Measurements from ENCODE around the gene CLDN14. TPM values are rescaled to one million over a fixed set of nuclear protein-coding genes. Genes with fewer than 3 reads are reported as not detected.

CLDN14 gene
- total RNA-seq, 1 experiment from 2014 or later, result not detected

GRCh38 chr21:36482181-36482580 lies 2.3 kb upstream of the CLDN14 start:
- Histone ChIP-seq H2AK5ac (ENCODE audit: insufficient read length, low read length) (no peak overlapping the region), H3K4me2 (ENCODE audit: insufficient read depth, insufficient read length, low read length) (no peak overlapping the region), H3K27ac (ENCODE audit: insufficient read length, low read depth, low read length) (no peak overlapping the region), H3K23ac (ENCODE audit: insufficient read length, low read depth, low read length) (no peak overlapping the region), H3K18ac (ENCODE audit: insufficient read length, low read depth, low read length) (no peak overlapping the region), H3K4me1 (ENCODE audit: insufficient read depth, low read length) (no peaks in the 10 kb centered on the region), H2BK120ac (ENCODE audit: low read depth, low read length, poor library complexity, severe bottlenecking) (no peak overlapping the region), H3K79me2 (ENCODE audit: insufficient read depth, low read length) (no peaks in the 10 kb centered on the region), H3K14ac (ENCODE audit: insufficient read depth, low read length) (no peak overlapping the region), H3K9me3 (ENCODE audit: control insufficient read depth, low read depth, low read length) (no peaks in the 10 kb centered on the region), H2BK12ac (ENCODE audit: insufficient read length, low read depth, low read length) (no peak overlapping the region), H3K9ac (ENCODE audit: extremely low read depth, insufficient read length, low read length) (no peak overlapping the region), H3K23me2 (ENCODE audit: insufficient read length, low read depth, low read length, poor library complexity, severe bottlenecking) (no peaks in the 10 kb centered on the region), H3K56ac (ENCODE audit: insufficient read length, low read depth, low read length) (no peak overlapping the region), H2BK15ac (ENCODE audit: low read depth, low read length) (no peak overlapping the region), H2BK5ac (ENCODE audit: insufficient read length, low read length) (no peak overlapping the region), H2BK20ac (ENCODE audit: low read depth, low read length, poor library complexity, severe bottlenecking) (no peak overlapping the region), H4K8ac (replicated peaks; ENCODE audit: insufficient read length, low read depth, low read length) (no peak overlapping the region), H3T11ph (ENCODE audit: low read length) (no peak overlapping the region), H4K20me1 (ENCODE audit: control insufficient read depth, insufficient read depth, insufficient read length) (no peaks in the 10 kb centered on the region), H3K79me1 (ENCODE audit: insufficient read depth, low read depth, low read length, poor library complexity, severe bottlenecking) (no peaks in the 10 kb centered on the region), H3K4ac (ENCODE audit: low read depth, low read length) (no peak overlapping the region), H2AFZ (ENCODE audit: low read length) (no peak overlapping the region), H4K91ac (ENCODE audit: insufficient read length, low read depth, low read length) (no peak overlapping the region), H4K5ac (ENCODE audit: insufficient read length, low read depth, low read length) (no peak overlapping the region), H3K27me3 (ENCODE audit: insufficient read depth, low read length) (no peaks in the 10 kb centered on the region)
- H3K36me3 Mint-ChIP-seq (ENCODE audit: insufficient read depth in 1 of 3, low read depth in 3 of 3), result no peaks in the 10 kb centered on the region
- no peaks in the 10 kb centered on the region for H3K9me3 Mint-ChIP-seq
- no CpG with 5 or more reads among the region's 4 CpGs for WGBS (ENCODE audit: extremely low coverage, insufficient read length, low lambda C conversion rate)
- peaks cover 5 to 6% of the 10 kb centered on the region in 2 experiments for H3K4me1 Mint-ChIP-seq
- H3K4me3 Mint-ChIP-seq, result no peak overlapping the region
- TF ChIP-seq, protein P1, sequence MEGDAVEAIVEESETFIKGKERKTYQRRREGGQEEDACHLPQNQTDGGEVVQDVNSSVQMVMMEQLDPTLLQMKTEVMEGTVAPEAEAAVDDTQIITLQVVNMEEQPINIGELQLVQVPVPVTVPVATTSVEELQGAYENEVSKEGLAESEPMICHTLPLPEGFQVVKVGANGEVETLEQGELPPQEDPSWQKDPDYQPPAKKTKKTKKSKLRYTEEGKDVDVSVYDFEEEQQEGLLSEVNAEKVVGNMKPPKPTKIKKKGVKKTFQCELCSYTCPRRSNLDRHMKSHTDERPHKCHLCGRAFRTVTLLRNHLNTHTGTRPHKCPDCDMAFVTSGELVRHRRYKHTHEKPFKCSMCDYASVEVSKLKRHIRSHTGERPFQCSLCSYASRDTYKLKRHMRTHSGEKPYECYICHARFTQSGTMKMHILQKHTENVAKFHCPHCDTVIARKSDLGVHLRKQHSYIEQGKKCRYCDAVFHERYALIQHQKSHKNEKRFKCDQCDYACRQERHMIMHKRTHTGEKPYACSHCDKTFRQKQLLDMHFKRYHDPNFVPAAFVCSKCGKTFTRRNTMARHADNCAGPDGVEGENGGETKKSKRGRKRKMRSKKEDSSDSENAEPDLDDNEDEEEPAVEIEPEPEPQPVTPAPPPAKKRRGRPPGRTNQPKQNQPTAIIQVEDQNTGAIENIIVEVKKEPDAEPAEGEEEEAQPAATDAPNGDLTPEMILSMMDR (conservative IDR thresholded peaks at IDR 0.05), result no peak
- DNase-seq, result no peak
- H3K27ac Mint-ChIP-seq, result no peak overlapping the region
- H3K27me3 Mint-ChIP-seq (ENCODE audit: low read depth), result peaks cover 3% of the 10 kb centered on the region

Measured in H9 (cell line).